Umbilical cord (tissue), 2 donors: ENCODE results near the gene RAPGEF4. TPM values are rescaled to one million over a fixed set of nuclear protein-coding genes. Genes with fewer than 3 reads are reported as not detected.
"Not testable (repeated sequence)": the region's sequence is repeated elsewhere in the genome, so short reads cannot be mapped to it uniquely, and the experiment has no call there.

Experiments used
- DNase-seq: peaks from one replicate; pipeline ENCODE4 v3.0.0-alpha.2; 2015; ENCODE audit warnings: low spot score
- total RNA-seq: library from RNA; depleted of rRNA; stranded (reverse); fragments of >200 nt; gene quantifications from one replicate; pipeline ENCODE4 v1.2.3, GENCODE V29; 2014; ENCODE audit warnings: low replicate concordance; ENCODE audit not compliant: insufficient read depth

RAPGEF4 gene
- total RNA-seq, 1 donor from 2014 or later, result 19.0 TPM

- DNase-seq, result no peak
These were observed 38.7 kb downstream of the RAPGEF4 start for GRCh38 chr2:172774302-172774701.

DNA sequence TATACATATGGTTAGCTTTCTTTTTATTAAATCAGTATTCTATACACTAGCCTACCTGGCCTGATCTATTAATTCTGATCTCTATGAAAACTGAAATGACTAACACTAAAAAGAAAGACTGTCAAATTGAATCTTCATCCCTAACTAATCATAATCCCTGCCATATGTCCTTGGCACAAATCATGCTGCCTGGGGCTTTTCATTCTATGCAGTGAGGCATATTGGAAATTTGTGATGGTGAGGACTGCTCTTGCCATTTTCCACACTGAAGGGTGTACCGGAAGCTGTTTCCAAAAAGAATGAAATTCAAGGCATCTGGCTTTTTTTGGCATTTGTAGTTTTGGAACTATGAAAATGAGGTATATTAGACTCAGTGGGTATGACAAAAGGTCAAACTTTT lies 39.7 kb downstream of the RAPGEF4 start:
- DNase-seq, result no peak

DNA sequence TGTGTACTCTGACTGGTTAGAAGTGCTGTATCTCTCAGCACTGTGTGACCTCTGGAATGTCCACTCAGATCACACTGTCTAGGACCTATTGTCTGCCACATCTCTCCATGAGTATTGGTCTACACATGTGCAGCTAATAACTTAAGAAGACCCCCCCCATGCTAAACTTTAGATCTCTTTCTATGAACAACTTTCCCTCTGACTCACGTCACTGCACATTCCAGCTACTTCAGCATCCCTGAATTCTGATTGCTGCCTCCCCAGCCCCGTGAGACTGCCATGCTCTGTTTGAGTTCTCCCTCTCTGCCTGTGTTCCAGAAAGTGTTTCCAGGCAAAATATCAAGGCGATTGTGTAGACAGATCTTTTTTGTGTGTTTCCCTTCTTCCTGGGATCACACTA lies 41.8 kb downstream of the RAPGEF4 start:
- no peak for DNase-seq

GRCh38 chr2:172782506-172783164 lies 47.0 kb downstream of the RAPGEF4 start:
- DNase-seq, result no peak

- DNase-seq, result peak; percentile 65
These were observed 47.7 kb downstream of the RAPGEF4 start for GRCh38 chr2:172783165-172783898.

- DNase-seq, result no peak
These were observed 53.2 kb downstream of the RAPGEF4 start for GRCh38 chr2:172788871-172789270.

DNA sequence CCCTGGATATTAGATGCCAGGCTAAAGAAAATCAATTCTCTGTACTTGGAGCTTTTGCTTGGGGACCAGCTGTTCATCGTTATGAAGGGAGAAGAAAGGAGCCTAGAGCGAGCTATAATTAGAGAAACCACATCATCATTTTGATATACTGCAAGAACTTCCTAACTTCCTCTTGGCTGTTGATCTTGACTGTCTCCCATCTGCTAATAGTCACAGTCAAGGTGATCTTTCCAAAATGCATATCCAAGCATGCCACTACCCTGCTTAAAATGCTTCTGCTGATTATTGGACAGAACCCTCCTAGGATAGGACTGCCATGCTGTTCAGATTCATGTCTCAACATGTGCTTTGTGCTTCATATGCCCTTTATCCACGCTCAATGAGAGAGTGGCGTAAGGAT lies 54.8 kb downstream of the RAPGEF4 start:
- DNase-seq, result no peak

DNA sequence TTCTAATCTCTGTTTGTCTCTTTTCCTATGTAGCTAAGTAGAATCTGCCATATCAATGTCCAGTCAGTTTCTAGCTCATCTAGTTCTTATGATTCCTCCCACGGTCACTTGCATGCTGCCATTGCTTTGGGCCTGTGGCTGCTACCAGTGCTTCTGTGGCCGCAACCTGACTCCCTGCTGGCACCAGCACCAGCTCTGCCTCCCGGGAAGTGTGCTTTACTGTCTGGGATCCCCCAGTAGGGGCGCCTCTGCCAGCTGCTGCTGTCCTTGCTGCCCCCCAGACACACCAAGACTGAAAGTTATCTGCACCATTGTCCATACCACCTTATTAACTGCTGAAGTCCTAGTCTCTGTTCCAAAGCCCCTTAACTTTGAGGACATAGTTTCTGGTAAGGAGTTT lies 56.3 kb downstream of the RAPGEF4 start:
- no peak for DNase-seq

- no peak for DNase-seq
These were observed 57.1 kb downstream of the RAPGEF4 start for GRCh38 chr2:172792711-172793110.

DNA sequence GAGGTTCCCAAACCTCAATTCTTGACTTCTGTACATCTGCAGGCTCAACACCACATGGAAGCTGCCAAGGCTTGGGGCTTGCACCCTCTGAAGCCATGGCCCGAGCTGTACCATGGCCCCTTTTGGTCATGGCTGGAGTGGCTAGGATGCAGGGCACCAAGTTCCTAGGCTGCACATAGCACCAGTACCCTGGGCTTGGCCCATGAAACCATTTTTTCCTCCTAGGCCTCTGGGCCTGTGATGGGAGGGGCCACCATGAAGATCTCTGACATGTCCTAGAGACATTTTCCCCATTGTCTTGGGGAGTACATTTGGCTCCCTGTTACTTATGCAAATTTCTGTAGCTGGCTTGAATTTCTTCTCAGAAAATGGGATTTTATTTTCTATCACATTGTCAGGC lies 67.7 kb downstream of the RAPGEF4 start:
- not testable (repeated sequence) for DNase-seq

- no peak for DNase-seq
These were observed 68.8 kb downstream of the RAPGEF4 start for GRCh38 chr2:172804423-172804822.

- DNase-seq, result peak; percentile 58
These were observed 70.8 kb downstream of the RAPGEF4 start for GRCh38 chr2:172806493-172806892.

- DNase-seq, result peak; percentile 28
These were observed 71.4 kb downstream of the RAPGEF4 start for GRCh38 chr2:172806996-172807395.

- DNase-seq, result no peak
These were observed 72.5 kb downstream of the RAPGEF4 start for GRCh38 chr2:172808156-172808555.

GRCh38 chr2:172811027-172811426 lies 75.4 kb downstream of the RAPGEF4 start:
- DNase-seq, result peak; percentile 18

- DNase-seq, result no peak
These were observed 76.6 kb downstream of the RAPGEF4 start for GRCh38 chr2:172812158-172812744.

DNA sequence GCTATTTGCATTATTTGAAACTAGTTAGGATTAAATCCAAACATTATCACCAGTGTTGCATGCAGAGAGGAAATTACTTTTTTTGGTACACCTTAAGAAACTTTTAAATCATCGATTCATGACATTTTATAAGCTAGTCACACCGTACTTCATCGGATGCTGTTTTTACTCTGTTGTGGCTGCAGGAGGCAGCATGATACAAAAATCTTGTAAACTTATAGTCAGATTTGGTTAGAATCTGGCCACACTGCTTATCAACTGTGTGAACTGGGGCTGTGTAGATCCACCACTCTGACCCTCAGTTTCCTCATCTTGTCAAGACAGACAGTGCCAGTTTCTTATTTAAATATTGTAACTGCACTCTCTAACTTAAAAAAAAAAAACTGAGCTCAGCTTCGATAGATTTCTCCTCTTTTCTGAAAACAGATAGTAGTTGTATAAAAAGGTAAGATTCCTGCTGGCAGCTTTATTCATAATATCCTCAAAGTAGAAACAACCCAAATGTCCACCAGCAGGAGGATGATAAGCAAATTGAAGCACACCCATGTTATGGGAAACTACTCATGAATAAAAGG lies 77.8 kb downstream of the RAPGEF4 start:
- DNase-seq, result peak; percentile 50

DNA sequence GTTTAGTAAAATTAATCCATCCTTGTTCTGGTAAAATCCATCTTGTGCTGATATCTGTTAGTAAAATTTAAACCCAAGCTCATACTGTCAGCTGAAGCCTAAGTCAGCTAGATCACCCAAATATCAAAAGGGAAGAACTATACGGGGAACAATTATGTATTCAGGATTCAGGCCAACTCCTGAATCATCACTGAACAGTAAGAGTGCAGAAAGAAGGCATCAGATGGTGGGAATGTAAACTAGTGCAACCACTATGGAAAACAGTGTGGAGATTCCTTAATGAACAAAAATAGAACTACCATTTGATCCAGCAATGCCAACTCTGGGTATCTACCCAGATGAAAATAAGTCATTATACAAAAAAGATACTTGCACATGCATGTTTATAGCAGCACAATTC lies 81.8 kb downstream of the RAPGEF4 start:
- no peak for DNase-seq

GRCh38 chr2:172819943-172820342 lies 84.3 kb downstream of the RAPGEF4 start:
- no peak for DNase-seq

GRCh38 chr2:172821370-172822338 lies 86.0 kb downstream of the RAPGEF4 start:
- DNase-seq, result peak; percentile 21

GRCh38 chr2:172822585-172822984 lies 86.9 kb downstream of the RAPGEF4 start:
- DNase-seq, result no peak
